ENCODE measurements around the gene SAMSN1.

SAMSN1 gene

DNA sequence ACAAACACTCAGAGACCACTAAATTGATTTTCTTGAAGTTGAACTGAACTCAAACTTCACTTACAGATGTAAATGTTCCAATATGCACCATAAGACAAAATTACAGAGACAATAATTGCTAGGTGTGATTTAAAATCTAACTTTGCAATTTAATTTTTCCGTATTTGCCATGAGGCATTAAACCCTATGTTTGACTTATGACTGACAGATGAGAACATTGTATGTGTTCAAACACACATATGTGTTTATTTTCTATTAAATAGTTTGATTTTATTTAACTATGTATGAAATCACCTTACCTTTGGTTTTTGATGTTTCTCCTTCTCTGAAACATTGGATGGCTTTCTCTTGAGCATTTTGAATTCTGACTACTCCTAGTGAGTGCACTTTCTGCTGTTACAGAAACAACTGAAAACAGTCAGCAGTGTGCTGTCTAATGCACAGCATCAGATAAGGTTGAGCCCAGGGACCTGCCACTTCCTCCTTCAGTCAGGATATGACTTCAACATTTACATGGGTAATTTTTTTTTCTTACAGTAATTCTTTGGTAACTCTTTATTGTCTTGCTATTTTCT, at the start of gene SAMSN1:
Gene SAMSN1, minus strand, starts transcription at position 410 of the 575 bp plus-strand sequence. Its CDS starts 54 bp downstream, at position 356.
- DNase-seq = peak; percentile 69

DNA sequence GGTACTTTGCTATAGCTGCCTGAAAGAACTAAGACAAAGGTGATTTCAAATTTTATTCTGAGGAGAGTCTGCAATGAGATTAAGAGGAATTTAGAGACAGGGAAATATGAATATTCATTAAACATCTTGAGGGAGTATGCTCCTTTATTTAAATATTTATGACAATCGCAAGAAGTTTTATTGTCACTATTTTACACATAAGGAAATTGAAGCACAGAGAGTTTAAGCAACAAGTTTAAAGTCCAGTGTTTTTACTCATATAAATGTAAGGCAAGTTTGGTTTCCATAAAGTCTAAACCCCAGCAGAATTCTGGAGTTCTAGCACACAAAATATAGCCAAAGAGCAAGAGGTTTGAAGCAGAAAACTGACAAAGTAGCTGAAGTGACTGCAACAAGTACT, 49.3 kb upstream of the SAMSN1 start:
- no peak for DNase-seq

DNA sequence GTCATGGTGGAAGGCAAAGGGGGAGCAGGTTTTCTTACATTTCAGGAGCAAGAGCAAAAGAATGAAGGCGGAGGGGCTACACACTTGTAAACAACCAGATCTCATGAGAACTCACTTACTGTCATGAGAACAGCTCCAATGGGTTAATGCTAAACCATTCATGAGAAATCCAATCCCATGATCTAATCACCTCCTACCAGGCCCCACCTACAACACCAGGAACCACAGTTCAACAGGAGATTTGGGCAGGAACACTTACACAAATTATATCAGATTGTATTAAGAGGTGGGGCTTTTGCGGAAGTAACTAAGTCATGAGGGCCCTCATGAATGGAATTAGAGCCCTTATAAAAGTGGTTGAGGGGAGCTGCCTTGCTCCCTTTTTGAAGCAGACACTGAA, 48.9 kb upstream of the SAMSN1 start:
- no peak for DNase-seq

DNA sequence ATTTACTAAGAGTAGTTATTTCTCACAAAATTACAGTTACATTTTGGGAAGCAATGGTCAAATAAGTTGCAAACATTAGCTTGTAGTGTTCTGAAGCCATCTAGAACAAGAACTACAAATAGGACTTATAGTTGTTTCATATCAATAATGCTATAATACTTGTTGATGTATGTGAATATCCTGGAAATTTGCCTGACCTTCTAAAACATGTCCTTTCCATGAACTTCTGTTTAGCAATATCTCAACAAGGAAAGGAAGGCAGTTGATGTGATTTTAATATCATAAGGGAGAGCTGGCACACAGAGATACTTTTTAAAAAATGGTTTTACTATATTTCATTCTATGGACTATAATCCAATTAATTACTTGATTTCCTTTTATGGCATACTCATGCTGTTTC, 47.1 kb upstream of the SAMSN1 start:
- DNase-seq = no peak

DNA sequence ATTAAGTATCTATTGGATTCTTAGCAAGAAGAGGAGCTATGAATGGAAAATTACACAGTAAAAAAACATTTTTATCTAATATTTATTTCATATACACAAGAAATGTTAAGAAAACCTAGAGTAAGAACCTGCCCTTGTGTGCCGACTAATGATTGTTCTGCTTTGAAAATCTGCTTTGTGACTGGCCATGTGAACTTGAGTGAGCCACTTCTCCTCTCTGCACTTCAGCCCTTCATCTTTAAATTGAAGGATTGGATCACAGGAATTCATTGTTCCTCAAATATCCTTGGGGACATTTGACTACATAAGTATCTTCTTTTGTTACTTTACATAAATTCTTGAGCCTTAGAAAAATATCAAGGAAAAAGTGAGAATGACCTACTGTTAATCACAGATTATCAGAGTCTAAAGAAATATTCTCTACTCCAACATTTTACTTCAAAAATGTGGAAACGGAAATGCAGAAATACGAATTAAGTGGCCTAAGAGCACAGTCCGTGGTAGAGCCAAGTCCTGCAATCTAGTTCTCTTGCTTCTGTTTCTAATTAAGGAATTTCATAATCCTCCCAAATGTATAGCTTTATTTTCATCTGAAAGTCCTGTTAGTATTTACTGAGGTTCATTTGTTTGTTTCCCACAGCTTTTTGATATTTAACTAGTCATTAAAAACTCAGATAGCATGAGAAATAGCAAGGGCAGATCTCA, 46.3 kb upstream of the SAMSN1 start:
- no peak for DNase-seq

DNA sequence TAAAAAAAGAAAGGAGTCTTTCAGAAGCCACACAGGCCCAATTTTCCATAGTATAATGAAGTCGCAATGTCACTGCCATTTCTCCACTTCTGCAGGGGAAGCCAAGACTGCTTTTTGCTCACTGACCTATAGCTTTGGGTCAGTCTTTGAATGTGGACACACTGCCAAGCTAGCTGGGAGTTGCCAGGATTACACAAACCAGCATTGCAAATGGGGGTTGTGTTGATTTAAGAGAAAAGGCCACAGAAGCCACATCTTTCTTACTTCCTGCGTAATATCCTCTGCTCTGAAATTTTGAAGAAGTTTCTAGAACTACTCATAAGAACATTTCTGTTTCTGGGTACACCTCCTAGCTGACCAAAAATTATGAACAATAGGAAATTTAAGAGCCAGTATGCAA, 45.8 kb upstream of the SAMSN1 start:
- DNase-seq = no peak

DNA sequence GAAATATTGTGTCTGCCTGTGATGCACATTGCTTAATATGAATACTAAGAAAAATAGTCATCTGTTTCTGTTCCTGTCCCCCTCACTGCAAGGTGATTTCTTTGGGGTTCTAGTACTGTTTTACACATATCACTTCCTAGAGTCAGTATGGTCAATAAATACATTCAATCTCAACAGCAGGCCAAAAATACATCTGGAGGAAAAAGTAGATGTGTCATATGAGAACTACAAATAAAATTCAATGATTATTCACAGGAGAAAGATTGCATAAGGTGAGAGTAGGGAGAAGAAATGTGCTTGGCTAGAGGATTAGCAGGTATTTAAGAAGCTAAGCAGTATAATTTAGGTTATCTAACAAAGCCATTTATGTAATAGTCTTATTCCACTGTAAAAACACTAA, 45.3 kb upstream of the SAMSN1 start:
- DNase-seq = no peak

DNA sequence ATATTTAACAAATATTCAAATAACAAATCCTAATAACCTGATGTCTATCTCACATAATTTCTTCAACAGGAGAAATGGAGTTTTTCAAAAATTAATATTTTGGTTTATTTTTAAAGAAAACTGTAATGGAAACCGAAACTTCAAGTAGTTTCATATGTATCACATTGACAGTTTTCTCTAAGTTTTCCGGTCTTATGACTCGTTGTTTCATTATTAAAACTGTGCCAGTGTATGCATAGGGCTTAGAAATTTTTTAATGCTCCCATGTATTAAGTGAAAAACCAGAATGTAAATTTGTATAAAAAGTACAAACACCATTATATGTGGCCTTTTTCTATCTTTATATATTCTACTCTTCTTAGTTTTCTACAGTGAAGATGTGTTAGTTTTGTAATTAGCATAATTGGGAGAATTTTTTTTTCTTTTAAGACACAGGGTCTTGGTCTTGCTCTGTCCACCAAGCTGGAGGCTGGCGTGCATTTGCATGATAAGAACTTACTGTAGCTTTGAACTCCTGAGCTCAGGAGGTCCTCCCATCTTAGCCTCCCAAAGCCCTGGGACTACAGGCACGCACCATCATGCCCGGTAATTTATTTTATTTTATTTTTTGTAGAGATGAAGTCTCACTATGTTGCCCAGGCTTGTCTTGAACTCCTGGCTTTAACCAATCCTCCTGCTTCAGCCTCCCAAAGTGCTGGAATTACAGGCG, 43.9 kb upstream of the SAMSN1 start:
- no peak for DNase-seq

DNA sequence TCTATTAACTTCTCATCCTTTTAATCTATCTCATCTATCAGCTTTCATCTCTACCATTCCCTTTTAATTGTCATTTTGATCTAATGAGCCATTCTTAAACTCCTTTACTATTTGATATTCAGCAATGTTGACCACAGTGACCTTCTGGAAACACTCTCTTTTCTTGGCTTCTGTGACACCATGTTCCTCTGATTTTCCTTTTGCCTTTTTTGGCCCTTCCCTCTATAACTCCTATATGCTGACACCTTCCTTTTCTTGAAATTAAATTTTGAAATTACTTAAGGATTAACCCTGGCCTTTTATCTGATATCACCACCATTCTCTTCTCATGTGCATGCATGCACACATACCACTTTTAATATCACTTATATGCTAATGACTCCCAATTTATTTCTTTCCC, 41.2 kb upstream of the SAMSN1 start:
- DNase-seq = no peak

DNA sequence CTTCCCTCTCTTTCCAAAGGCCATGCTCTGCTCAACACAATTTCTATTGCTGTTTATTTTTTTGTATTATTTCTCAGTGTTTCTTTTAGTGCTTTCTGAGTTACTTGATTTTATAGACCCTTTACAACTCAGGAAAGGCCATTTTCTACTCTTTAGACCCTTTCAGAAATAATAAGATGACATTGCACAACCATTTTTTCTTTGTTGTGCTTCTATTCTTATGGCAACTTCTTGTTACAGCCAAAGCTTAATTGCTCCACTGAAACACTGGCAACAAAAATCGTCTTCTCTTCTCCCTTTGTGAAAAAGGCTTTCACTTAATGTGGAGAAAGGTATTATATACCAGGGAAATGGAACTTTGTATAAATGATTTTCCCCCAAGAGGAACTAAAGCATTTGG, 39.0 kb upstream of the SAMSN1 start:
- DNase-seq = no peak

DNA sequence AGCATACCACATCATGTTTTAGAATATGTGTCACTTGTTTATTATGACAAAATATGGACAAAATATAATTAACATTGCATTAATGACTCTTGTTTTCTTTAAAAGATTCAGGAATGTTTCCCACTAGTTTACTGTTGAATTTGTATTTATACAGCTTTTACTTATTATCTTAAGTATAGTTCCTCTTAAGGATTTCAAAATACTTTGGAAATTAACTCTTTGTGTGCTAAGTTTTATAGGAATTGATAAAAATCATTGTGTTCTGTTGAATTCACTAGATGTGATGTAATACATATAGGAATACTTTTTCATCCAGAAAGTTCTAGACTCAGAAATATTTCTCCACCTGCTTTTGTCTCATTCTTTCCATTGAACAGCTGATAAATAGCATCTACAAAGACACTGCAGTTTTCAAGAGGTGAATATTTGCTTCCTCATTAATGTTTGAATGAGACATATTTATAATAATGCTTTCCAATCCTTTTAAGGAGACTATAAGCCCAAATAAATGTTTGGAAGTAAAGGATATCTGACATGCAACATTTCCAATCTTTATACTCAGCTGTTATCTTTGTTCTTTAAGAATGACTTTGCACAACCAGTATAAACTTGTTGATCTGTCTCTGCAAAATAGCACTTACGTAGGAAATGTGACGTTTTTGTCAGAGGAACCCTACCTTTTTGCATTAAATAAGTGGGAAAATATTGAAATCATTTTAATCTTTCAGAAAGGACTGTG, 38.4 kb upstream of the SAMSN1 start:
- no peak for DNase-seq

DNA sequence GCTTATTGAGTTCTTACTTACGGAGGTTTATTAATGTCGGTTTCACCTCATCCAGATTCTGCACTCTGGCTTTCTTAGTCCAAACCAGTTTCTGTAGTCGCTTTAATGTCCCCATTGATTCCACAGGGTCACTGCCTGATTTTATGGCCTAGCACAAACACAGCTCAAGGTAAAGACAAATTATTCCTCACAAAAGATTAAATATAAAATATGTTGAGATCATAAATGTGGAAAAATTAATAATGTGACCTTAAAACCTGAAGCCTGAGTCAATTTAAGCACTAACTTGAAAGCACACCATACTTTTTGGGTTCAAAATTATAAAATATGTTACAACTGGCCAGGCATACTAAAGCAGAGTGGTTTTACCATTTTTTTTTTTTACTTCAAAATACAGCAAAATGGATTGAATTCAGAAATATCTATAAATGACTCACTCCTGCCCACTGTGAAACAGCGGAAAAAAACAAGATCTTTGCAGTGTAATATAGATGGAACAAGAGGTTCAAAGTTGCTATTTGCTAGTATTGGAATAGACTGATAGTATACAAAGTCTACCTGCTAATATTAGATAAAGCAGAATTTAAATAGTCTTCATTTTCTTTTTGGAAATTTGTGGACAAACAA, 37.6 kb upstream of the SAMSN1 start:
- no peak for DNase-seq

DNA sequence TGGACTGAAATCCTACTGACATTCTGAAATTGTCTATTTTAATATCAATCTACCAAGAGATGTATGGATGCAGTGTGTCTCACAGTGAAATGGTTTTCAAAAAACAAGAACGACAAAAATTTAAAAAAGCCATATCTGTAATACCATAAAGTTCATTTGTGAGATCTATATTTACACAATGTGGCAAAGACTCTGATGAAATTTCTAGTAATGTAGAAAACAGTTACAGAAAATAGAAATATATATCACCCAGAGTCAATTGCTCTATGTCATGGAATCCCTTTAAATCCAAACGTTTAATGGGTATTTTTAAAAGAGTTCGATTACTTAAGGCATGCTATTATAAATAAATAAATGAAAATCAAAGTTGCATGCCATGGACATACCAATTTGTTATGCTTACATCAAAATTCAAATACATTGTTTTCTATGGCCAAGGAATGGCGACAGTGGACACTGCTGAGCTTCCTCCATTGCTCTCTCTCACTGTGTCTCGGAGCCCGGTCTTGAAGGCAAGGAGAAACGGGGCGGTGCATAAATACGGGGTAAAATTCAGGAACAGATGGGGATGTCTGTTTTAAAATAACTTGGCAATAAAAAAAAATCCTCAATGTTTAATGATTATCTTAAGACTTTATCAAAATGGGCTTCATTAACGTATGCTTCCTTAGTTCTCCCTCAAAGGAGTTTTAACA, 37.0 kb upstream of the SAMSN1 start:
- no peak for DNase-seq

DNA sequence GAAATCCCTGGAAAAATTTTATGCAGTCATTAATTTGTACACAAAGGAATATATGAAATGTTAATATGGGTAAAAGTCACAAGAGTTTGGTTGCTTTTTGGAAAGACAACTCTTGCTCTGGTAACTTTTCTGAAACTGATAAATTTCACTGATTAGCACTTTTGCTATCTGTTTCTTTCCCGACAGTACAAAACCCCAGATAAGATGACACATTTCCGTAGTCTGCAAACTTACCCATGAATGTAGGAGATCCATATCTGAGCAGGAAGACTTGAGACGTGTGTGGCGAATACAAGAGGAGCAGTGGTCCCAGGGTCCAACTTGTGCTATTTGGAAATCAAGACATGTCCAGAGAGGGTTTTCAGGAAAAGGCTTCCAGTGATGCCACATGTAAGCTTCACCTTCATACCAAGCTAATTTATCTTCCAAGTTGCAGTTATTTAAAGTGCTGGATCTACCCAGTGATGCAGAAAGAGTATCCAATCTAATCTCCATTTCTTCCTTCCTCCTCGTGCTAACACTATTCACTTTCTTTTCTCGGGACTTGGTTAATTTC, 35.9 kb upstream of the SAMSN1 start:
- no peak for DNase-seq

DNA sequence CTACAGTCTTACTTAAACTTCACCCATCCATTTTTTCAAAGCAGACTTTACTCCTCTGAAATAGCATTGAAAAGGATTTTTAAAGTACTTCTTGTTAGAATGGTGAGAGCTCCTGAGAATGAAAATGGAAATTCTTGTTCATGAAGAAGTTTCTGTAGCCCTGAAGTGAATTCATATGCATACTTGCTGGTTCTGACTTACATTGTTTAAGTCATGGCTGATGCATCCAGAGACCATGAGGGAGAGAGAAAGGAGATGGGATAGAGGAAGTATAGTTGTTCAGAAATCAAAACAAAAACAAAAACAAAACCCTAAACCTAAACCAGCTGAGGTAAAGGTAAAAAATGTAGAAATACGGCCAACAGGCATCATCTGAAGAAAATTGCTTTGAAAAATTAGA, 27.1 kb upstream of the SAMSN1 start:
- DNase-seq = no peak

DNA sequence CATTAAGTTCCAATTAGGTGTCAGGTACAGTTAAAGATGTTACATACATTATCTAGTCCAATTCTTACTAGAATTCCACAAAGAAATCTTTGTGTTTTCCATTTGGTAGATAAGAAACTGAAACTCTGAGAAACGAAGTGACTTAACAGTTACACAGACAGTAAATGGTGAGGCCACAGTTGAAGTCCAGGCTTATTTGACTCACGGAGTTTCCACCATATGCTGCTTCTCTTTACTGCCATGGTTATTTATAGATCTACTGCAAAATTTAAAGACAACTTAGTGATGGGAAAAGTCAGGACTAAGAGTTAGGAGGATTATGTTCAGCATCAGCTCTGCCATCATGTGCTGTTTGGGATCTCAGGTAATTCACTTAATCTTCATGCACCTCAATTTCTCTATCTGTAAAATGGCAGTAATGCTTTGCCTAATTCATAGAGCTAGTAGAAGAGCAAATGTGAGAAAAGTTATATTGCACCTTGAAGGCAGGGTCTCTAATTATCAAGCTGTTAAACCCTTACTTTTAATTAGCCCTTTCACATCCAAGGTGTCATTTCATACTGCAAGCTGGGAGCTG, 26.2 kb upstream of the SAMSN1 start:
- DNase-seq = no peak

DNA sequence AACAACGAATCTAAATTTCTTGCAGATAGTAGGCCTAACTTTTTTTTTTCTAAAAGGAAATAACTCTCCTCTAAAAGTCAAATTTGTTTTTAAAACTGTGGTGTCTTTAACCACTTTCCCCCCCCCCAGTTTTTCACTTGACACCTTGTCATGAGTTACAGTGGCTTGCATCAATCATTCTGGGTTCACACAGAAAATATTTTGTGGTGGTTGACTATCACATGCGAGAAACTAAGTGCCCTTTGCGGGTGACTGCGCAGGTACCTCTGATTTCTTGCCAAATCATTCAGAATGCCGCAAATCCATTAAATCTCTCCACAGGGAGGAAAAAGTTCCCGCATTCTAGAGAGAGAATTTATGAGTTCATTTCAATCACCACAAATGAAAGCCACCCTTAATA, 23.8 kb upstream of the SAMSN1 start:
- DNase-seq = no peak

DNA sequence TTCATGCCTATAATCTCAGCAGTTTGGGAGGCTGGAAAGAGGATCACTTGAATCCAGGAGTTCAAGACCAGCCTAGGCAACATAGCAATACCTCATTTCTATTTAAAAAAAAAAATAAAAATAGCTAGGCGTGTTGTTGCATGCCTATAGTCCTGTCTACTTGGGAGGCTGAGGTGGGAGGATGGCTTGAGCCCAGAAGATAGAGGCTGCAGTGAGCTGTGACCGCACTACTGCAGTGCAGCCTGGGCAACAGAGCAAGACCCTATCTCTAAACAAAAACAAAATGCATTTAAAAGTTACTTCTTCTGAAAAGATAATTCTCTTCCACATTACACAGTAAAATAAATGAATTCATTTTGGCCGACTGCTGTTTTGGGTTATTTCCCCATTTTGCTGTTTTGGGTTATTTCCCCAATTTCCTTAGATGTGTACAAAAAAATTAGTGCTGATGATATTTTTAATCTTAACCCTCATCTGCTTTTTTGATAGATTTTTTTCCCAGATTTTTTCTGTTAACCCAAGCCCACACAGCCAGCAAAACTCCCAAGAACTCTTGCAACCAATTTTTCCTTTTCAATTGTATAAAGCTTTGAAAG, 23.0 kb upstream of the SAMSN1 start:
- DNase-seq = no peak

DNA sequence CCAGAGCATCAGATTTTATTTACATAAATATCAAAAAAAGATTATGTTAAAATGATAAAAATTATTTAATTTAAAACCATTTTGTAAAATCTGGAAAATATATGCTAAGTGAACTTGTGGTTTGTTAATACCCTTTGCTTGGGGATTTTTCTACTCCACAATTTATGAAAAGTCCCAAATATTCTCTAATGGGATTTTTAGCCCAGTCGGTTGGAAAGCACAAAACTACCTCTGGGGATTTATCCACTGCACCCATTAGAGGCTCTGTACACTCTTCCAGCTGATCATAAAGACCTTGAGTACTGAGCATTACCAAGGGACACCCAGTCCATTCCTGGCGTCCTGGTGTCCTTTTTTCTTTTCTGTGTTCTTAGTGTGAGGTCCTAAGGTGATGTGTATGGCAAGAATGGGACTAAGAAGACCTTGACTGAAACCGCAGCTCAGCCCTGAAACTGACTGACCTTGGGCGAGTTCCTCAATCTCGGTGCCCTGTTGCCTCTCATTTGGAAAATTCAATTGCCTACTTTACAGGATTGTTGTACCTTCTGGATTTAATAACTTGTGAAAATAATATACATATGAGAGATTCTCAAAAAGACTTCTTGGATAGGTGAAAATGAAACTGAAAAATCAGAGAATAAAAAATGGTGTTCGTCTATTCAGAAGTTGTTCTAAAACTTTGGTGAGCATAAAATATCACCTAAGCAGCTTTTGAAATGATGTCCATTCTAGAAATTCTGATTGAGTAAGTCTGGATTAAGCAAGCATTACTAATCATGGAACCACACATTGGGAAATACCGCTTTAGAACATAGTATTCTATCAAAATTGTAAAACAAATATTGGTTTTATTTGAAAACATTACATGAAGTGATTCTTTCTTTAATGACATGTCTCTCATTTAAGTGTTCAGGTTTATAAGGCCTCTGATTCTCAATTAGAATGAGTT, 21.5 kb upstream of the SAMSN1 start:
- DNase-seq = no peak

DNA sequence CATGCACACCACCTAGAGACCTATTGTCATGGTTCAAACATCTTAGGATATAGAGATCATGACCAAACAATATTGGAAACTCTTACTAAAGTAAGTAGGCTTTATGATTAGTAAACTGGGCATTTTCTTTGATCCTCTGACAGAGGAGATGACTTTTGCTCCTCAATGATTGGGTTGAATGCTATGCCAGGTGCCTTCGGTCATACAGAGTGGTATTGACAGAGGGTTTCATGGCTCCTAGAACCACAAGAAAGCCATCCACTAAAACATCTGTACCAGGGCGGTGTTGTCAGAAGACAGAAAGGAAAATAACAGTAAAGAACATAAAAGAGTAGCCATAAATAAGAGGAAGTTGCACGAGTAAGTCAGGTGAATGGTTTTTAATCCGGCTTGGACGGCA, 20.8 kb upstream of the SAMSN1 start:
- no peak for DNase-seq
